K562 (cell line): ENCODE measurements around the gene PRKCE. TPM values are rescaled to one million over a fixed set of nuclear protein-coding genes. Genes with fewer than 3 reads are reported as not detected.
A peak's percentile ranks its signal among the peaks of the same experiment; 100 is the strongest.

ENCODE experiments used
- ATAC-seq: fragments of 200-7000 bp; cut with Tn5 transposase; 3 replicates; pipeline ENCODE4 v1.9.1; 2020; ENCODE audit warnings: moderate library complexity
- BruUV-seq: library from RNA; stranded (reverse); fragments of 400-500 nt; replicated peaks from 2 replicates; lab custom pipeline; 2021; lab: Mats Ljungman, UMichigan
- CTCF ChIA-PET: fragments of 300-600 bp; formaldehyde crosslinking; extraction: SDS; loops from one replicate; lab custom pipeline; 2021; ENCODE audit warnings: low intra/inter-chr PET ratio; lab: Yijun Ruan, JAX
- POLR2A ChIA-PET: fragments of 300-600, 350-650 bp; sonication (Branson Sonifier 250); formaldehyde crosslinking; extraction: SDS; loops from one replicate; lab custom pipeline; 2021; ENCODE audit warnings: antibody characterized with exemption, inconsistent platforms; lab: Yijun Ruan, JAX
- DNase-seq, 4 experiments: peaks; one replicate each; pipeline versions ENCODE4 v3.0.0 to v3.0.0-alpha.2; 2011 to 2018; ENCODE audit warnings: low spot score in 3 of 4, mixed read lengths in 3 of 4; ENCODE audit errors: extremely low read depth in 1 of 4
- FAIRE-seq: peaks from 2 replicates; lab custom pipeline; 2011; peaks lifted over from hg19 to GRCh38; lab: Jason Lieb, UNC
- H2AFZ ChIP-seq: 2 replicates; pipeline ENCODE4 v1.6.0; 2011; ENCODE audit warnings: low read depth, low read length, control low read depth, inconsistent platforms
- H3K27ac ChIP-seq: fragments of 200-600 bp; 3 replicates; pipeline ENCODE4 v1.8.0; 2011; ENCODE audit warnings: low read depth, mild to moderate bottlenecking, control low read depth, inconsistent platforms, low read length, moderate library complexity, mixed read lengths; ENCODE audit errors: extremely low read depth
- H3K27me3 ChIP-seq, 2 experiments: fragments of 300-600 bp in 1 of 2; 2 replicates in 1 of 2; 3 replicates in 1 of 2; pipeline versions ENCODE4 v1.6.0 to v1.8.0; 2011; ENCODE audit warnings: inconsistent platforms in 2 of 2, low read length in 2 of 2, mild to moderate bottlenecking in 1 of 2, mixed read lengths in 1 of 2, moderate library complexity in 1 of 2; ENCODE audit not compliant: control insufficient read depth in 2 of 2, insufficient read depth in 2 of 2
- H3K36me3 ChIP-seq: fragments of 300-600 bp; 3 replicates; pipeline ENCODE4 v1.8.0; 2011; ENCODE audit warnings: mild to moderate bottlenecking, low read length, inconsistent platforms; ENCODE audit not compliant: control insufficient read depth, insufficient read depth
- H3K4me1 ChIP-seq, 2 experiments: fragments of 200-600 bp in 1 of 2; replicated peaks in 1 of 2; 2 replicates in 1 of 2; 3 replicates in 1 of 2; pipeline versions ENCODE4 v1.5.1 to v1.8.0; 2011; ENCODE audit warnings: inconsistent platforms in 2 of 2, low read length in 2 of 2, mild to moderate bottlenecking in 1 of 2, mixed read lengths in 1 of 2, moderate library complexity in 1 of 2; ENCODE audit not compliant: control insufficient read depth in 2 of 2, insufficient read depth in 2 of 2
- H3K4me2 ChIP-seq: 2 replicates; pipeline ENCODE4 v1.6.1; 2011; ENCODE audit warnings: low read length, control low read depth, inconsistent platforms, mixed read lengths; ENCODE audit not compliant: insufficient read depth
- H3K4me3 ChIP-seq: fragments of 200-600 bp; sonication (generic), shearing (Covaris generic); 2 replicates; pipeline ENCODE4 v1.5.1; 2016; ENCODE audit warnings: control low read depth, inconsistent platforms
- H3K79me2 ChIP-seq: fragments of 200-600 bp; 3 replicates; pipeline ENCODE4 v1.8.0; 2011; ENCODE audit warnings: low read length, inconsistent platforms; ENCODE audit not compliant: control insufficient read depth, insufficient read depth
- H3K9ac ChIP-seq, 2 experiments: 2 replicates each; pipeline versions ENCODE4 v1.6.0 to v1.6.1; 2011; ENCODE audit warnings: low read depth in 2 of 2, low read length in 2 of 2, control low read depth in 1 of 2, inconsistent platforms in 1 of 2, mild to moderate bottlenecking in 1 of 2, mixed read lengths in 1 of 2; ENCODE audit not compliant: insufficient read depth in 1 of 2
- H3K9me1 ChIP-seq: one replicate; pipeline ENCODE4 v1.6.0; 2011; ENCODE audit warnings: inconsistent platforms, mild to moderate bottlenecking, low read length, moderate library complexity; ENCODE audit not compliant: control insufficient read depth, insufficient read depth
- H3K9me3 ChIP-seq: replicated peaks from 2 replicates; pipeline ENCODE4 v1.5.1; 2011; ENCODE audit warnings: low read depth, low read length, inconsistent platforms; ENCODE audit not compliant: control insufficient read depth, insufficient read depth
- H4K20me1 ChIP-seq: replicated peaks from 2 replicates; pipeline ENCODE4 v1.6.1; 2011; ENCODE audit warnings: low read length, inconsistent platforms, mixed read lengths; ENCODE audit not compliant: control insufficient read depth, insufficient read depth
- MYBL2 ChIP-seq, 2 experiments: fragments of 450-650 bp in 1 of 2; sonication (generic) in 1 of 2; formaldehyde crosslinking in 1 of 2; IDR thresholded peaks; 2 replicates each; pipeline versions ENCODE4 v1.6.1 to v1.8.1; 2017 to 2022; ENCODE audit warnings: borderline replicate concordance in 1 of 2, inconsistent platforms in 1 of 2, low read depth in 1 of 2, mild to moderate bottlenecking in 1 of 2, missing genetic modification reagents in 1 of 2, moderate library complexity in 1 of 2
- PCBP2 ChIP-seq: fragments of 200-400 bp; formaldehyde crosslinking; IDR thresholded peaks from 2 replicates; pipeline ENCODE4 v1.6.1; 2018; ENCODE audit warnings: low read length, low read depth, mild to moderate bottlenecking, moderate library complexity; ENCODE audit not compliant: poor library complexity, severe bottlenecking
- PHF20 ChIP-seq: fragments of 450-650 bp; IDR thresholded peaks from 2 replicates; pipeline ENCODE4 v1.6.1; 2018; ENCODE audit not compliant: partially characterized antibody
- PRDM10 ChIP-seq: fragments of 450-650 bp; IDR thresholded peaks from 2 replicates; pipeline ENCODE4 v1.6.1; 2018; ENCODE audit not compliant: partially characterized antibody
- RFX1 ChIP-seq: fragments of 450-650 bp; IDR thresholded peaks from 2 replicates; pipeline ENCODE4 v1.6.1; 2016; ENCODE audit warnings: mild to moderate bottlenecking, moderate library complexity
- STAT5A ChIP-seq: IDR thresholded peaks from 2 replicates; pipeline ENCODE4 v1.6.1; 2012; ENCODE audit warnings: low read length, inconsistent platforms, borderline replicate concordance
- WGBS: fragments of 100-300 bp; shearing (Covaris generic); methylation state at CpG from one replicate; pipeline ENCODE4 v1.1.6; 2016; ENCODE audit warnings: low coverage, mixed read lengths; ENCODE audit not compliant: insufficient coverage; ENCODE audit errors: missing lambda C conversion rate; 5-methylcytosine and 5-hydroxymethylcytosine counted together
- in situ Hi-C: fragments of 300-500 bp; cut with MboI; formaldehyde crosslinking; loops from 4 replicates; pipeline ENCODE4 v1.15.0; 2018; ENCODE audit warnings: inconsistent platforms, mixed read lengths
- intact Hi-C: fragments of 100-400 bp; cut with micrococcal nuclease; formaldehyde crosslinking; loops from 2 replicates; pipeline ENCODE4 v1.14.2; 2022
- polyA plus RNA-seq, 8 experiments: library from polyadenylated mRNA; depleted of rRNA in 4 of 8; stranded (reverse) in 5 of 8; unstranded in 3 of 8; fragments of >200 nt; fragmentation: Nextera tagmentation in 2 of 8; fragmentation: Illumina TruSeq in 1 of 8; extraction: Ambion mirVana in 2 of 8; extraction: Trizol in 1 of 8; gene quantifications; 2 replicates each; pipeline versions ENCODE4 v1.2.1 to v1.2.3, GENCODE V29; 2011 to 2014; ENCODE audit warnings: inconsistent platforms in 1 of 8, missing spikeins in 1 of 8
- total RNA-seq, 7 experiments: library from RNA; depleted of rRNA in 6 of 7; stranded (reverse); fragments of >200 nt in 6 of 7; fragmentation: Illumina TruSeq in 2 of 7; extraction: Trizol in 2 of 7; gene quantifications; 2 replicates each; pipeline versions ENCODE4 v1.2.1 to v1.2.3, GENCODE V29; 2011 to 2021; ENCODE audit warnings: low replicate concordance in 1 of 7

The PRKCE gene
- total and polyA plus RNA-seq, 9 of the 15 experiments (the other 6 are each of a cell fraction or from before 2014, with no cell fraction given), result 0.06 to 1.0 (median 0.22) TPM; not detected in 1

GRCh38 chr2:45625824-45626223, 25.7 kb upstream of the PRKCE start (continued):
- TF ChIP-seq PCBP2, result no peak
- TF ChIP-seq MYBL2 (IDR thresholded peaks at IDR 0.05; ENCODE audit: low read depth), result no peak
- no peak for TF ChIP-seq MYBL2 (CRISPR knock-in tag; IDR thresholded peaks at IDR 0.05; ENCODE audit: borderline replicate concordance)
- no peak for TF ChIP-seq STAT5A

GRCh38 chr2:45626387-45627221, 24.9 kb upstream of the PRKCE start:
- ChIA-PET CTCF (interaction anchor here (0.6 kb wide), 1 partner anchor 216 kb away, joined by 3 read pairs; no protein-coding TSS in a partner anchor), POLR2A (interaction anchor here (0.7 to 2.2 kb wide), 4 partner anchors 9 to 220 kb away, joined by 4 to 9 read pairs (median 7); partner anchors contain the start of gene SRBD1)
- FAIRE-seq (no peak), DNase-seq (no peak), ATAC-seq (no peak)
- no peaks in the 10 kb centered on the region for H4K20me1 ChIP-seq
- H3K9ac ChIP-seq, result no peak overlapping the region
- H3K9me3 ChIP-seq, result no peaks in the 10 kb centered on the region; the same call in 1 of the 2 replicates
- in situ Hi-C loops (no loop called here), intact Hi-C loops (no loop called here)
- no peaks in the 10 kb centered on the region for H3K4me1 ChIP-seq
- H3K36me3 ChIP-seq, result no peaks in the 10 kb centered on the region
- peaks cover 5 to 17% of the 10 kb centered on the region in 2 experiments for H3K27me3 ChIP-seq
- H3K27ac ChIP-seq, result no peak overlapping the region
- H3K4me2 ChIP-seq, result no peak overlapping the region
- H3K9me1 ChIP-seq, result no peaks in the 10 kb centered on the region
- BruUV-seq, result no TSS peak
- H3K4me3 ChIP-seq, result no peak overlapping the region
- no peak for TF ChIP-seq PHF20
- TF ChIP-seq RFX1, result no peak
- peak; percentile 91 for TF ChIP-seq PRDM10
- no peaks in the 10 kb centered on the region for H3K79me2 ChIP-seq
- 2% methylated on average over 8 of the region's 8 CpGs for WGBS
- no peak overlapping the region for H2AFZ ChIP-seq
